HepG2 (cell line): Measurements from ENCODE around the gene MYL6B. TPM values are rescaled to one million over a fixed set of nuclear protein-coding genes. Genes with fewer than 3 reads are reported as not detected.
A peak's percentile ranks its signal among the peaks of the same experiment; 100 is the strongest.

ENCODE experiments used
- ATF5 ChIP-seq: sonication (generic); formaldehyde crosslinking; IDR thresholded peaks from 2 replicates; pipeline ENCODE4 v1.4.0; 2020; ENCODE audit warnings: mild to moderate bottlenecking, low read depth, missing genetic modification reagents
- E2F5 ChIP-seq: sonication (generic); formaldehyde crosslinking; conservative IDR thresholded peaks from 2 replicates; pipeline ENCODE4 v1.4.0; 2020; ENCODE audit warnings: missing genetic modification reagents
- HCFC1 ChIP-seq: fragments of 150-350 bp; IDR thresholded peaks from 2 replicates; pipeline ENCODE4 v1.6.1; 2014; ENCODE audit warnings: low read depth, low read length
- HOXA9 ChIP-seq: sonication (generic); formaldehyde crosslinking; IDR thresholded peaks from 2 replicates; pipeline ENCODE4 v1.8.1; 2022; ENCODE audit warnings: missing genetic modification reagents, mild to moderate bottlenecking, moderate library complexity, borderline replicate concordance
- JUNB ChIP-seq: sonication (generic); formaldehyde crosslinking; IDR thresholded peaks from 2 replicates; pipeline ENCODE4 v1.8.0; 2022; ENCODE audit warnings: missing genetic modification reagents, mild to moderate bottlenecking, borderline replicate concordance
- KDM5A ChIP-seq: fragments of 200-600 bp; sonication (generic); IDR thresholded peaks from 2 replicates; pipeline ENCODE4 v1.7.0; 2018; ENCODE audit warnings: antibody characterized with exemption, mild to moderate bottlenecking, low read length, borderline replicate concordance
- KLF9 ChIP-seq: IDR thresholded peaks from 2 replicates; pipeline ENCODE4 v1.6.1; 2016; ENCODE audit warnings: low read depth
- MTA1 ChIP-seq: sonication (generic); formaldehyde crosslinking; IDR thresholded peaks from 2 replicates; pipeline ENCODE4 v1.4.0; 2020; ENCODE audit warnings: missing genetic modification reagents, mild to moderate bottlenecking, borderline replicate concordance
- RAD21 ChIP-seq: fragments of 450-650 bp; formaldehyde crosslinking; IDR thresholded peaks from 2 replicates; pipeline ENCODE4 v1.5.0; 2020; ENCODE audit warnings: mild to moderate bottlenecking
- RARA ChIP-seq: IDR thresholded peaks from 2 replicates; pipeline ENCODE4 v1.6.1; 2016; ENCODE audit warnings: missing genetic modification reagents, missing compliant biosample characterization
- REL ChIP-seq: sonication (generic); formaldehyde crosslinking; conservative IDR thresholded peaks from 2 replicates; pipeline ENCODE4 v1.8.0; 2022; ENCODE audit warnings: mild to moderate bottlenecking, missing genetic modification reagents, moderate library complexity
- SNAI1 ChIP-seq: sonication (generic); formaldehyde crosslinking; IDR thresholded peaks from 2 replicates; pipeline ENCODE4 v1.5.0; 2020; ENCODE audit warnings: mild to moderate bottlenecking, missing genetic modification reagents, borderline replicate concordance
- TFDP1 ChIP-seq: IDR thresholded peaks from 2 replicates; pipeline ENCODE4 v1.6.1; 2016; ENCODE audit warnings: missing compliant biosample characterization, missing genetic modification reagents, borderline replicate concordance
- ZBTB38 ChIP-seq: sonication (generic); formaldehyde crosslinking; IDR thresholded peaks from 2 replicates; pipeline ENCODE4 v1.5.1; 2020; ENCODE audit warnings: mild to moderate bottlenecking, missing genetic modification reagents
- ZMYM4 ChIP-seq: sonication (generic); formaldehyde crosslinking; IDR thresholded peaks from 2 replicates; pipeline ENCODE4 v1.8.1; 2023; ENCODE audit warnings: mild to moderate bottlenecking, missing genetic modification reagents
- ZNF12 ChIP-seq: sonication (generic); formaldehyde crosslinking; IDR thresholded peaks from 2 replicates; pipeline ENCODE4 v1.5.0; 2020; ENCODE audit warnings: missing genetic modification reagents
- ZNF253 ChIP-seq: sonication (generic); formaldehyde crosslinking; IDR thresholded peaks from 2 replicates; pipeline ENCODE4 v1.8.0; 2022; ENCODE audit warnings: mild to moderate bottlenecking, missing genetic modification reagents, borderline replicate concordance
- ZNF530 ChIP-seq: sonication (generic); formaldehyde crosslinking; IDR thresholded peaks from 2 replicates; pipeline ENCODE4 v1.5.0; 2020; ENCODE audit warnings: low read depth, mild to moderate bottlenecking, missing genetic modification reagents
- ZZZ3 ChIP-seq: sonication (generic); formaldehyde crosslinking; IDR thresholded peaks from 2 replicates; pipeline ENCODE4 v1.4.0; 2020; ENCODE audit warnings: missing genetic modification reagents, mild to moderate bottlenecking, borderline replicate concordance
- polyA plus RNA-seq, 8 experiments: library from polyadenylated mRNA; depleted of rRNA in 3 of 8; stranded (reverse) in 7 of 8; unstranded in 1 of 8; fragments of >200 nt; fragmentation: Illumina TruSeq in 4 of 8; extraction: Trizol in 4 of 8; gene quantifications; 2 replicates each; pipeline versions ENCODE4 v1.2.1 to v1.2.3, GENCODE V29; 2011 to 2016; ENCODE audit warnings: low read depth in 4 of 8, missing spikeins in 1 of 8, mixed read lengths in 1 of 8; ENCODE audit not compliant: insufficient read depth in 1 of 8
- total RNA-seq, 5 experiments: library from RNA; depleted of rRNA; stranded (reverse); fragments of >200 nt; fragmentation: Illumina TruSeq; extraction: Trizol; gene quantifications; 2 replicates each; pipeline ENCODE4 v1.2.3, GENCODE V29; 2016; ENCODE audit warnings: low read depth in 1 of 5
- TF ChIP-seq, protein P1 (sequence below): IDR thresholded peaks from 2 replicates; pipeline ENCODE4 v1.6.1; 2016; ENCODE audit warnings: missing genetic modification reagents, missing compliant biosample characterization
- TF ChIP-seq, protein P2 (sequence below): sonication (generic); formaldehyde crosslinking; IDR thresholded peaks from 2 replicates; pipeline ENCODE4 v1.5.1; 2020; ENCODE audit warnings: mild to moderate bottlenecking, missing genetic modification reagents, borderline replicate concordance

MYL6B gene
- total and polyA plus RNA-seq, 2 of the 13 experiments (the other 11 are each of a cell fraction or from before 2014, with no cell fraction given) = 75.7 to 88.7 TPM

GRCh38 chr12:56104109-56104814 is 48.1 kb upstream of the MYL6B start, which contains the start of gene PA2G4 (continued):
- TF ChIP-seq RARA (CRISPR knock-in tag) (peak; percentile 64), HOXA9 (CRISPR knock-in tag) (no peak; the same call in none of the 2 replicates), E2F5 (peak; percentile 89), ZNF530 (CRISPR knock-in tag) (no peak; the same call in 1 of the 2 replicates), KDM5A (peak; percentile 18; the same call in 1 of the 2 replicates), ZMYM4 (CRISPR knock-in tag) (peak; percentile 86), MTA1 (CRISPR knock-in tag) (0 out of 2 replicates have a peak, but pooled peaks have one; percentile 77), HCFC1 (peak; percentile 94), ATF5 (CRISPR knock-in tag) (peak; percentile 52; the same call in 1 of the 2 replicates), RAD21 (CRISPR knock-in tag) (no peak), ZNF12 (CRISPR knock-in tag) (no peak; the same call in 1 of the 2 replicates), SNAI1 (CRISPR knock-in tag) (no peak), ZZZ3 (CRISPR knock-in tag) (peak; percentile 81; the same call in 1 of the 2 replicates), REL (CRISPR knock-in tag) (peak; percentile 86; the same call in 1 of the 2 replicates), KLF9 (CRISPR knock-in tag) (peak; percentile 62; the same call in 1 of the 2 replicates), ZNF253 (no peak), JUNB (CRISPR knock-in tag) (peak; percentile 29; the same call in 1 of the 2 replicates), TFDP1 (peak; percentile 94), ZBTB38 (peak; percentile 73)
- TF ChIP-seq, protein P1, sequence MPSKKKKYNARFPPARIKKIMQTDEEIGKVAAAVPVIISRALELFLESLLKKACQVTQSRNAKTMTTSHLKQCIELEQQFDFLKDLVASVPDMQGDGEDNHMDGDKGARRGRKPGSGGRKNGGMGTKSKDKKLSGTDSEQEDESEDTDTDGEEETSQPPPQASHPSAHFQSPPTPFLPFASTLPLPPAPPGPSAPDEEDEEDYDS = peak; percentile 99
- TF ChIP-seq, protein P2, sequence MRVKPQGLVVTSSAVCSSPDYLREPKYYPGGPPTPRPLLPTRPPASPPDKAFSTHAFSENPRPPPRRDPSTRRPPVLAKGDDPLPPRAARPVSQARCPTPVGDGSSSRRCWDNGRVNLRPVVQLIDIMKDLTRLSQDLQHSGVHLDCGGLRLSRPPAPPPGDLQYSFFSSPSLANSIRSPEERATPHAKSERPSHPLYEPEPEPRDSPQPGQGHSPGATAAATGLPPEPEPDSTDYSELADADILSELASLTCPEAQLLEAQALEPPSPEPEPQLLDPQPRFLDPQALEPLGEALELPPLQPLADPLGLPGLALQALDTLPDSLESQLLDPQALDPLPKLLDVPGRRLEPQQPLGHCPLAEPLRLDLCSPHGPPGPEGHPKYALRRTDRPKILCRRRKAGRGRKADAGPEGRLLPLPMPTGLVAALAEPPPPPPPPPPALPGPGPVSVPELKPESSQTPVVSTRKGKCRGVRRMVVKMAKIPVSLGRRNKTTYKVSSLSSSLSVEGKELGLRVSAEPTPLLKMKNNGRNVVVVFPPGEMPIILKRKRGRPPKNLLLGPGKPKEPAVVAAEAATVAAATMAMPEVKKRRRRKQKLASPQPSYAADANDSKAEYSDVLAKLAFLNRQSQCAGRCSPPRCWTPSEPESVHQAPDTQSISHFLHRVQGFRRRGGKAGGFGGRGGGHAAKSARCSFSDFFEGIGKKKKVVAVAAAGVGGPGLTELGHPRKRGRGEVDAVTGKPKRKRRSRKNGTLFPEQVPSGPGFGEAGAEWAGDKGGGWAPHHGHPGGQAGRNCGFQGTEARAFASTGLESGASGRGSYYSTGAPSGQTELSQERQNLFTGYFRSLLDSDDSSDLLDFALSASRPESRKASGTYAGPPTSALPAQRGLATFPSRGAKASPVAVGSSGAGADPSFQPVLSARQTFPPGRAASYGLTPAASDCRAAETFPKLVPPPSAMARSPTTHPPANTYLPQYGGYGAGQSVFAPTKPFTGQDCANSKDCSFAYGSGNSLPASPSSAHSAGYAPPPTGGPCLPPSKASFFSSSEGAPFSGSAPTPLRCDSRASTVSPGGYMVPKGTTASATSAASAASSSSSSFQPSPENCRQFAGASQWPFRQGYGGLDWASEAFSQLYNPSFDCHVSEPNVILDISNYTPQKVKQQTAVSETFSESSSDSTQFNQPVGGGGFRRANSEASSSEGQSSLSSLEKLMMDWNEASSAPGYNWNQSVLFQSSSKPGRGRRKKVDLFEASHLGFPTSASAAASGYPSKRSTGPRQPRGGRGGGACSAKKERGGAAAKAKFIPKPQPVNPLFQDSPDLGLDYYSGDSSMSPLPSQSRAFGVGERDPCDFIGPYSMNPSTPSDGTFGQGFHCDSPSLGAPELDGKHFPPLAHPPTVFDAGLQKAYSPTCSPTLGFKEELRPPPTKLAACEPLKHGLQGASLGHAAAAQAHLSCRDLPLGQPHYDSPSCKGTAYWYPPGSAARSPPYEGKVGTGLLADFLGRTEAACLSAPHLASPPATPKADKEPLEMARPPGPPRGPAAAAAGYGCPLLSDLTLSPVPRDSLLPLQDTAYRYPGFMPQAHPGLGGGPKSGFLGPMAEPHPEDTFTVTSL = no peak
